GM19240 (cell line): ENCODE measurements around the gene CLEC4M.
"Not testable (repeated sequence)": the region's sequence is repeated elsewhere in the genome, so short reads cannot be mapped to it uniquely, and the experiment has no call there.

Source experiments
- DNase-seq: peaks from one replicate; pipeline ENCODE4 v3.0.0; 2011; ENCODE audit warnings: low spot score; ENCODE audit not compliant: insufficient read length

CLEC4M gene

GRCh38 chr19:7772752-7773291, 9.8 kb downstream of the CLEC4M start:
- DNase-seq, result no peak

DNA sequence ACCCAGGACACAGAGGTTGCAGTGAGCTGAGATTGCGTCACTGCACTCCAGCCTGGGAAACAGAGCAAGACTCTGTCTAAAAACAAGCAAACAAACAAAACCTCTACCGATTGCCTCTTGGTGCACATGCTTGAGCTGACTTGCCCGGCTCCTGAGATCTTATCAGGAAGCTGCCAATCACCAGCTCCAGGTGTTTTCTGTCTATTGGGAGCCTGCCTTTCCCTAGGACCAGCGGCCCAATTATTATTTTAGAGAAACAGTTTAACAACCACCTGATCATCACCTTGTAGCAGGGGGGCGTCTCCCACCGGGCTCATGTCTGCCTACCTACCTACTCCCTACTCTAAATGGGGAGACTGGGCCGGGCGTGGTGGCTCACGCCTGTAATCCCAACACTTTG, 10.8 kb downstream of the CLEC4M start:
- DNase-seq, result no peak

- DNase-seq, result no peak
Measured at GRCh38 chr19:7775761-7776160, 12.7 kb downstream of the CLEC4M start.

DNA sequence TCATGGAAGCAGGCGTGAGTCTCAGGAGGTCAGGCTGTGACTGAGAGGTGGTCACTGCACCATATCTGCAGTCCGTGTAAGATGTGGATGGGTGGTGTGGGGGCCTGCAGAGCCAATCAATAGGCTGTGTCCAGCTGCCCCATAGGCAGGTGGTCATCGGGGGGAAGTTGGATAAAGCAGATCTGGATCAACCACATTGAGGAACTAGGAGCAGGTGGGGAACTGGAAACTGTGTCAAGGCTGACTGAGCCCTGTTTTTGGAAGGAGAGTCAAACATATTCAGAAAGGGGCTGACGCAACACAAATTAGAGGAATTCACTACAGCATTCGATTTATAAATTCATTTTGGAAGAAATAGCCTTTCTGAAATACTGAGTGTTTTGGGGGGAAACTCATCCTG, 15.0 kb downstream of the CLEC4M start:
- no peak for DNase-seq

- no peak for DNase-seq
Measured at GRCh38 chr19:7779631-7780486, 16.8 kb downstream of the CLEC4M start.

DNA sequence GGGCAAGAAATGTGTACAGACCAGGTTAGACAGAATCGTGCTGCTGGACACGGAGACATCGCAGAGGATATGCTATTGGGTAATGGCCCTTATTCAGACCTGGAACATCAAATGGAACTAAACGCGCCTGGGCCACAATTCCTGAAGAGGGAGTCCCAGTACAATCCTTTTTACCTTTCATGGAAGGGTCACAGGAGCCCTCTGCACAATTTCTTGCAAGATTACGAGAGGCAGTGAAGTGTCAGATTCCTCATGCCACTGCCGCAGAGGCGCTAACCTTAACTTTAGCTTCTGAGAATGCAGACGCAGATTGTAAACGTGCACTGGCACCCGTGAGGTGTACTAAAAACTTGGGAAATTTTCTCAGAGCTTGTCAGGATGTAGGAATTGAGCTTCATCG, 18.1 kb downstream of the CLEC4M start:
- DNase-seq, result no peak

DNA sequence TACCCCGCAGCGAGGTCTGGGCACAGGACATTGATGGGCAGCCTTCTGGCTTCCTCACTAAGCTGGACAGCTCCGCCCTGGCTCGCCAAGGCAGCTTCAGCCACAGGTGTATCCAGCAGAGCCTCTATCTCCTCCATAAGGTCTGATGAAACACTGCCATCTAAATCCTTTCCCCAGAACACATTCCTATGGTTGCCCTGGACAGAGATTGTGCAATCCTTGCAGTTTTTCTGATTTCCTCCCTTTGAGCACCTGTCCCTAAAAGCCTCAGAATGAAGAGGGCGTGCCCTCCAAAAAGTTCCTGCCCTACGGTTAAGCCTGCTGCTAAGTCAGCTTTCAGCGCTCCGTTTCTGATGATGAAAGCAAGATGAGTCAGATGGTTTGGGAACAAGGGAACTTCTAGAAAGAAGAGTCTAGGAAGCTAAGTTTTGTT, 21.0 kb downstream of the CLEC4M start:
- DNase-seq, result no peak

GRCh38 chr19:7784856-7785255, 21.8 kb downstream of the CLEC4M start:
- no peak for DNase-seq

DNA sequence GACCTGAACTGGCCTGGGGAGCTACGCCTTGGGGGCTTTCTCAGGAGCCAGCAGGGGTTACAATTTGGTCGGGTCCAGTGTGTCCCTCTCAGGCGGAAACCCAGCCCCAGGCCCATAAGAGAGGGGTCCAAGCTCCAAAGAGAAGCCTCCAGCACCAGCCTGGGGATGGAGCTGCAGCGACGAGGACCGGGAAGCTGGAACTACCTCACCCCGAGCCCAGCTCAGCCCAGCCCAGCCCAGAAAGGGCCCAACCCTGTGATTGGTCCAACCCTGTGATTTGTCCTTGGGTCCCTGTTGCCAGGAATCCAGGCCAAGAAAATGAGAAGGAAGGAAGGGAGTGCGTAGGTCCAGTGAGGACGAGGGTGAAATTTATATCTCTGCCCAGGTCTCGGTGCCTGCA, 24.1 kb downstream of the CLEC4M start:
- no peak for DNase-seq

GRCh38 chr19:7787602-7788177, 24.6 kb downstream of the CLEC4M start:
- no peak for DNase-seq

- DNase-seq, result no peak
Measured at GRCh38 chr19:7788178-7788932, 25.3 kb downstream of the CLEC4M start.

DNA sequence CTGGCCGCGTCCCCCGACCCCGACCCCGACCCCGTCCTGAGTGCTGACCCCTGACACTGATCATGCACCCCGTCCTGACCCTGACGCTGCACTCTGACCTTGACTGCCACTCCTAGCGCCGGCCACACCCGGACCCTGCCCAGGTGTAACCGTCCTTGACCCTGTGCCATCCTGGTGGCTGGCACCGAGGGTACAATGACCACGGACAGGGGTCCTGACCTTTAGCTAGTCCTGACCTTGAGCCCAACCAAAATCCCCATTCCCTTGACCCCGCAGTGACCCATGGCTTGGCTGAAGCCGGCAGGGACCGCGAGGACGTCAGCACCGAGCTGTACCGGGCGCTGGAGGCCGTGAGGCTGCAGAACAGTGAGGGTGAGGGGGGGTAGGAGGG, 25.9 kb downstream of the CLEC4M start:
- DNase-seq, result no peak

DNA sequence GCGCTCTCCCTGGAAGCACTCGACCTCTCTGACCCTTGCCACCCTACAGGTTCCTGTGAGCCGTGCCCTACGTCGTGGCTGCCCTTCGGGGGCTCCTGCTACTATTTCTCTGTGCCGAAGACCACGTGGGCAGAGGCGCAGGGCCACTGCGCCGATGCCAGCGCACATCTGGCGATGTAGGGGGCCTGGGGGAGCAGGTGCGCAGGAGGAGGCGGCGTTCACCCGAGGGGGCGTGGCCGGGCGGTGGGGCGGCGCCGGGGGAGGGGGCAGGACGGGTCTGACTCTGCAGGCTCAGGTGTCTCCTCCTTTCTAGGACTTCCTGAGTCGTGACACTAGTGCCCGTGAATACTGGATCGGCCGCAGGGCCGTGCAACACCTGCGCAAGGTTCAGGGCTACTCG, 26.4 kb downstream of the CLEC4M start:
- DNase-seq, result no peak

DNA sequence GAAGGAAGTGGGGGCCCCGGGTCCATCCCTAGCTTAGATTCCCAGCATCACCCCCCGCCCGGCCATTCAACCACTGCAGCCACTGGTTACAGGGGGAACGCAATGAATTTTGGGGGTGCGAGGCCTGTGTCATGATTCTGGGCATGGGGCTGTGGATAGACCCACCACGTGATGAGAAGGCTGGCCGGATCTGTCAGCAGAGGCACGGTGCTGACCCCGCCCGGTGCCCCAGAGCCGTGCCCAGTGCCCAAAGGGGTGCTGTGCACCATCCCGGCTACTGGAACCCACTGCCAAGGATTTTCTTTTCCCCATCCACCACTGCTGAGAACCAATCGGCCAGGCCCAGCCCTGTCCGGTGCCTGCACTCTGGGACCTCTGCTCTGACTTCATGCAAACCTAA, 27.4 kb downstream of the CLEC4M start:
- DNase-seq, result no peak

- DNase-seq, result no peak
Measured at GRCh38 chr19:7792281-7792680, 29.2 kb downstream of the CLEC4M start.

DNA sequence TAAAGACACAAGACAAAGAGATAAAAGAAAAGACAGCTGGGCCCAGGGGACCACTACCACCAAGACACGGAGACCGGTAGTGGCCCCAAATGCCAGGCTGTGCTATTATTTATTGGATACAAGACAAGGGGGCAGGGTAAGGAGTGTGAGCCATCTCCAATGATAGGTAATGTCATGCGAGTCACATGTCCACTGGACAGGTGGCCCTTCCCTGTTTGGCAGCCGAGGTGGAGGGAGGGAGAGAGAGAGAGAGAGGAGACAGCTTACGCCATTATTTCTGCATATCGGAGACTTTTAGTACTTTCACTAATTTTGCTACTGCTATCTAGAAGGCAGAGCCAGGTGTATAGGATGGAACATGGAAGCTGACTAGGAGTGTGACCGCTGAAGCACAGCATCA, 29.7 kb downstream of the CLEC4M start:
- DNase-seq, result not testable (repeated sequence)

GRCh38 chr19:7793493-7793892, 30.4 kb downstream of the CLEC4M start:
- no peak for DNase-seq

DNA sequence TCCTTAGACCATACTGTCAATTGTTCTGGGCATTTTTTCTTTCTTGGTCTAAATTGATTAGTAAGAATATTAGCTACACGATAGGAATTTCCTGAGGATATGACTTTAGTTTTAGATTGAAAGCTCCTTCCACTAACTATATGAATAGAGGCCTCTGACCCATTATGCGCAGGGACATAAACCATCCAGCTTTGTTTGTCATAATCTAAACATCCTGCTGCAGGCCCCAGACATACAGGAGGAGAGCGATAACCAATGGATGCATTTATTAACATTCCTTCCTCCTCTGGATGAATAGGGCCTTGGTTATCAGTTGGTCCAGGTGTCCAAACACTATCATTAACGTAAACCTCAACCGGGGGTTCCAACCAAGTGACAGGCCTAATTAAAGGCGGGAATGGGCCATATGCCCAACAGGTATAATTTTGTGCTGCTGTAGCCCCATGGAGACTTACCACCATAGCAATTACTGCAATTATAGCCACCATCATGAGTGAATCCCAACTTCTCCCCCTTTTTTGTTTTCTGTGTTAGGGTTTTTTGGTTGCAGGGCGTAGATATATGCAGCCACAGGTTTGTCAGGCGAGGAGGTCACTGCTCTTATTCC, 32.6 kb downstream of the CLEC4M start:
- DNase-seq, result no peak

GRCh38 chr19:7799640-7800355, 36.8 kb downstream of the CLEC4M start:
- DNase-seq, result no peak

- no peak for DNase-seq
Measured at GRCh38 chr19:7801020-7801570, 38.1 kb downstream of the CLEC4M start.

DNA sequence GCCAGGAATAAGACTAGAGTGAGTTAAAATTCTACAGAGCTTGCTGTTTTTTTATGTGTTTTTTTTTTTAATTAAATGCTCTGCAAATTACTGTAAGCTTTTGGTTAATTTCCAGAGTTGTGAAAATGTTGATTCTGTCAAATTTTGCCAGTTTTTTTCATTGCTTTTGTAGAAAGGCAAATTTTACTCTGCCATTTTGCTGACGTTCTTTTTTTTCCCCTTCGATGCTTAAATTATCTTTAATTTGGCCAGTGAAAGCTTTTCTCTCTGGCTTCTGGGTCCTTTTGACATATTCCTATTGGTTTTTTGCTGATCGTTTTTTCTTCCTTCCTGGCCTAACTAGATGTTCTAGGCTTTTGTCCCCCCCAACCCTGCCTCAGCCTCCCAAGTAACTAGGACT, 43.2 kb downstream of the CLEC4M start:
- no peak for DNase-seq
